Islet precursor cell (in vitro differentiated cells): Measurements from ENCODE around the gene PTPRN2.

Experiments used
- DNase-seq: peaks from one replicate; pipeline ENCODE4 v3.0.0-alpha.2; 2018

Gene PTPRN2

GRCh38 chr7:157884461-157885062 lies 703.1 kb downstream of the PTPRN2 start:
- DNase-seq = no peak

DNA sequence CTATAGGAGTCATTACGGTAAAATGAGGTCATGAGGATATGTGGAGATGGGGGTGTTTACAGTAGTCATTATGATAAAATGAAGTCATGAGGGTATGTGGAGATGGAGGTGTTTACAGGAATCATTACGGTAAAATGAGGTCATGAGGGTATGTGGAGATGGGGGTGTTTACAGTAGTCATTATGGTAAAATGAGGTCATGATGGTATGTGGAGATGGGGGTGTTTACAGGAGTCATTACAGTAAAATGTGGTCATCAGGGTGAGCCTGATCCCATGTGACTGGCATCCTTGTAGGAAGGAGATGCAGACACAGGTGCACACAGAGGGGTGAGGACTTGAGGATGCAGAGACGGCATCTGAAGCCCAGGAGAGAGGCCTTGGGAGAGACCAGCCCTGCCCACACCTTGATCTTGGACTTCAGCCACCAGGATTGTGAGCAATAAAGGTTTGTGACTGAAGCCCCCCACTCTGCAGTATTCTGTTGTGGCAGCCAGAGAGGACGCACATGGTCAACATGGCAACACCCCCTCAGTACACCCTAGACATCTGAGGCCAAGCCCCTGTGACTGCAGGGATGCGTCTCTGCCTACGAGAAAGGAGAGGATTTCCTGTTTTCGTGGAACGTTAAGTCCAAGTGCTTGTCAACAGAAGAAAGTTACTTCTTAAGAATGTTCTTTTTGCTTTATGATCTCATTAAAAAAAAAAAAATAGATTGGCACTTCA lies 706.4 kb downstream of the PTPRN2 start:
- DNase-seq = no peak

- no peak for DNase-seq
Observed at GRCh38 chr7:157879391-157879790, 708.2 kb downstream of the PTPRN2 start.

GRCh38 chr7:157877298-157878090 lies 710.1 kb downstream of the PTPRN2 start:
- DNase-seq = no peak

- no peak for DNase-seq
Observed at GRCh38 chr7:157876469-157877285, 710.9 kb downstream of the PTPRN2 start.

DNA sequence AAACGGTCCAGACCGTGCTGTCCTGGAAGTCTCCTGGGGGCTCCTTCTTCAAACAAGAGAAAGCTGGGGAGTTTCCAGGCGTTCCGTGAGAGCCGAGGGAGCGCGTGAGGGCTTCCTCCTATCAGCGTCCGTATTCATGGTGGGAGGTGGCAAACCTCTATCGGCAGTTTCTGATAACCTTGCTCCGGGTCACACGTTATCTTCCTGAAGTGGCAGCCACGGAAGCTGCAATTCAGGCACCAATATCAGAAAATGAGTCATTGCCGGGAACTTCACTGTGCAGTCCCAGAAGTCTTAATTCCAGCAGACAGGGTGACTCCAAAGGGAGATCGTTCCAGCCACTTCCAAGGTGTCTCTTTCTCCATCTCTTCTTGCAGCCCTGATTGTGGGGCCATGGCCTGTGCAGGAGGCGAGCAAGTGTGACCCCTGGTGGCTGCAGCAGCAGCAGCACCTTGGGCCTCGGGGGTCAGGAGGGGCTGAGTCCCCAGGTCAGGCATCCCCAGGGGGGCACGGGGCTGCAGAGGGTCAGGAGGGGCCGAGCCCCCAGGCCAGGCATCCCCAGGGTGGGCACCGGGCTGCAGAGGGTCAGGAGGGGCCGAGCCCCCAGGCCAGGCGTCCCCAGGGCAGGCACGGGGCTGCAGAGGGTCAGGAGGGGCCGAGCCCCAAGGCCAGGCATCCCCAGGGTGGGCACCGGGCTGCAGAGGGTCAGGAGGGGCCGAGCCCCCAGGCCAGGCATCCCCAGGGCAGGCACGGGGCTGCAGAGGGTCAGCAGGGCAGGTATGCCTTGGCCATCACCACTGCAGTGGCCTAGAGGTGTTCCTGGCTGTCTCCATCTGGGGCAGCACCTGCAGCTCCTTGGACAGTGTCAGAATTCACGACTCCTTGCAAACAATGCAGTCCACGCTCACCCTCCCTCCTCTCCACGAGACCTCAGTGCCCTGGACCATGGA lies 712.1 kb downstream of the PTPRN2 start:
- DNase-seq = no peak

DNA sequence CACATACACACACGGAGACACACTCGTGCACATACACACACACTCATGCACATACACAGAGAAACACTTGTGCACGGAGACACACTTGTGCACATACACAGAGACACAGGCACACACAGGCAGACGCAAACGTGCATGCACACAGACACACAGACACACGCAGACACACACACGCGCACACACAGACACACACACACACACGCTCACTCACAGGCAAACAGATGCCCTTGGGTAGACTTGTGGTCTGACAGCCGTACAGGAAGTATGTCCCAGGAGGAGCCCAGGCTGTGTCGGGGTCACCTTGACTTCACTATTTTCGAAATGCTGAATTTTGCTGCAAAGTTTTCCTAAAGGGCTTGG lies 712.8 kb downstream of the PTPRN2 start:
- no peak for DNase-seq

DNA sequence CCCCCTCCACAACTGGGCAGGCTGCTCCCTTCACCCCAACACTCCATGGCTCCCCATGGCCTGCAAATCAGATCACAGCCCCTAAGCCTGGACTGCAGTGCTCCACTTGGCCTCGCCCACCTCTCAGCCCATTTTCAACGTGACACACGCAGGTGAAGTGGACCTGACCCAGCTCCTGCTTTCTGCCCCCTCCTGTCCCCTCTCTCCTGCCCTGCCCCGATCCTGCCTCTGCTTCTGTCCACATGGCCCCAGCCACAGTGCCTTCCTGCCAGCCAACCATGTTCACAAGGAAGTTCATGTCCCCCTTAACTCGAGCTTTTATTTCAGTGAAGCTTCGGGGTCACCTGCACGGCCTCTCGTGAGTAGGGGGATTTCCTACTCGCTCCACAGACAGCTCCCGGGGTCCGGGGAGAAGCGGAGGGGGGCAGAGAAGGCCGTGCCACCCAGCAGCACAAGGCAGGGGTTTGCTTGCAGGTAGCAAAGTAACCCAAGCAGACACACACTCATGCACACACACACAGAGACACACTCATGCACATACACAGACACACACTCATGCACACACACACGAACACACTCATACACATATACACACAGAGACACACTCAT lies 713.3 kb downstream of the PTPRN2 start:
- DNase-seq = no peak

GRCh38 chr7:157873664-157874063 lies 714.0 kb downstream of the PTPRN2 start:
- DNase-seq = no peak

DNA sequence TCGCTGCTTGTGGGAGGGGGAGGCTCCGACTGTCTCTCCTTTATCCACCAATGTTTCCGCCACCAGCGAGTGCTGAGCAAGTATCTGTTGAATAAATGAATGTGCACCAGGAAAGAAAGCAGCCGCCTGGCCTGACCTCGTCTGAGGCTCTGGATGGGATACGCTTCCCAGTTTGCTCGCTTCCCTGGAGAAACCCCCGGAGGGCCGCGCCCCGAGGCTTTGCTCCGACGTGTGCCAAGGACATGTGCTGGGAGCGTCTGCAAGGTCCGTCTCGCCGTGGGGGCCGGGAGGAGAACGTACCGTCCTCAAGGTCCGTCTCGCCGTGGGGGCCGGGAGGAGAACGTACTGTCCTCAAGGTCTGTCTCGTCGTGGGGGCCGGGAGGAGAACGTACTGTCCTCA lies 714.4 kb downstream of the PTPRN2 start:
- no peak for DNase-seq

- no peak for DNase-seq
Observed at GRCh38 chr7:157872447-157872846, 715.2 kb downstream of the PTPRN2 start.

GRCh38 chr7:157871681-157872080 lies 715.9 kb downstream of the PTPRN2 start:
- DNase-seq = no peak

- no peak for DNase-seq
Observed at GRCh38 chr7:157870644-157871290, 716.9 kb downstream of the PTPRN2 start.

DNA sequence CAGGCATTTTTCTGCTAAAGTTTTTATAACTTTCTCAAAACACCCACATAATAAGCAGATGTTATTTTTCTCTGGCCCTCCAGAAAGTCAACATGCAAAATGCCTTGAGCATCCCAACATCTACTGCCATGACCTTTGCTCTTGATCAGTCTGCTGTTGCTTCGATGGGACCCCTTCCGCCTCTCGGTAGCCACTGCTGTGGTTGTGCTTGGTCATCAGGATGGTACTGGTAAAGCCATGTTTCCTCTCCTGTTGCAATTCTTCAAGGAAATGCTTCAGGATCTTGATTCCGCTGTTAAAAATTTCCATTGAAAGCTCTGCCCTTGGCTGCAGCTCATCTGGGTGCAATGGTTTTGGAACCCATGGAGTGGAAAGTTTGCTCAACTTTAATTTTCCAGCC lies 717.8 kb downstream of the PTPRN2 start:
- no peak for DNase-seq

GRCh38 chr7:157867685-157868305 lies 719.8 kb downstream of the PTPRN2 start:
- no peak for DNase-seq

DNA sequence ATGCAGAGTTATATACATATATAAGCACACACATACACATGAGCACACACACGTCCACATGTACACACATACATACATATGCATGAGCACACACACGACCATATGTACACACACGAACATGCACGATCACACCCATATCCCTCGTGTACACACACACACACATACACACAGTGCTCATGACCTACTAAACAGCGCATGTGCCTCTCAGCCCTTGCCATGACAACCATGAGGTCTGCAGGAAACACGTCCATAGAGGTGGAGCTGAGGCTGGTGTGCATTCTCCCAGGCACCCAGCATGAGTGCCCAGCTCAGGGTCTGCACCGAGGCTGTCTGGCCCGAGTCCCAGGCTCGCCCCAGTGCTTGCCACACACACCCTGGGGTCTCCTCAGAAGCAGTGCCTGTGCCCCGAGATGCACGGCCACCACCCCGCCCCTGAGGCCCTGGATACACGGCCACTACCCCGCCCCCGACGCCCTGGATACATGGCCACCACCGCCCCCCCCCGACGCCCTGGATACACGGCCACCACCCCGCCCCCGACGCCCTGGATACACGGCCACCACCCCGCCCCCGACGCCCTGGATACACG lies 721.2 kb downstream of the PTPRN2 start:
- no peak for DNase-seq

GRCh38 chr7:157865351-157866165 lies 722.1 kb downstream of the PTPRN2 start:
- DNase-seq = no peak

DNA sequence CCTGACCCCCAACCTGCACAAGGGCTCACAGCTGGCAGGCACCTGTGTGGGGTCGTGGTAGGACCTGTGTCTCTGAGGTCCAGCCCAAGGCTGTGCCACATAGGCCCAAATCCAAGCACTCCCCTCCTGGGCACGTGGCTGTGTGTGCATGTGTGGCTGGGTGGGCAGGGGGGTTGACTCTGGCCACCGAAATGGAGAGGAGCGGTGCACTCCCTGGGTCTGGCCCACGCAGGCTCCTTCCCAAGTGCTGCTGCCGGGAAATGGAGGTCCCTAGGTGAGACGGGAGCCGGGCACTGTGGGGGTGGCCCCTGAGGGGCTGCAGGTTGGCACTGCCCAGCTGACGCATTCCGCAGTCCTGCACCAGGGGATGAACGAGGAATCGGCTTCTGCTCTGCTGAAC lies 722.7 kb downstream of the PTPRN2 start:
- no peak for DNase-seq
